Measurements from ENCODE around the gene NTNG1. TPM values are rescaled to one million over a fixed set of nuclear protein-coding genes. Genes with fewer than 3 reads are reported as not detected.

Gene NTNG1
- total RNA-seq, 4 donors from 2014 or later: 0.78 to 4.2 (median 2.4) TPM

DNA sequence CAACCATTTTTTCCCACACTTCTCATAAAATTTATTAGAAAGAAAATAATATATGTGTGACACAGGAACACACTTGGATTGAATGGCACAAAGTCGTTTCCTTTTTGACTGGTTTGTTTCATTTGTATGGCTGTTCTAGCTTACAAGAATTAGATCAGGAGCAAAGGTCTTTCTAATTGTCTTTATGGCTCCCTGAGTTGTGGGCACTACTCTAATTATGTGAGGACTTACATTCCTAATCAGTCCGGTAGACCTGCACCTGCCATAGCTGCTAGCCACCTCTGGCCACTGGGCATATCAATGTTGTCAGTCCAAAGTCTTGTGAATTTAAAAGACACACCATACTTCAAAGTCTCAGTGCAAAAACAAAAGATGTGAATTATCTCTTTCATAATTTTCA lies 346.7 kb downstream of the NTNG1 start:
- 82% methylated on average over 2 of the region's 2 CpGs for WGBS
- intact Hi-C loops (cut with DNase I): no loop called here
- H3K9me3 ChIP-seq: no peaks in the 10 kb centered on the region
- no peaks in the 10 kb centered on the region for H3K36me3 ChIP-seq
- no peaks in the 10 kb centered on the region for H3K27me3 ChIP-seq
- no peak for DNase-seq (ENCODE audit: extremely low spot score)
- peaks cover 0 to under 1% (median 0%) of the 10 kb centered on the region in 4 donors for H3K4me1 ChIP-seq
- no peak overlapping the region for H3K27ac ChIP-seq (replicated peaks in 1 of 4)
- no peak overlapping the region for H3K4me3 ChIP-seq
- TF ChIP-seq POLR2A (IDR thresholded peaks at IDR 0.05; ENCODE audit: low read depth) (no peak), EP300 (IDR thresholded peaks at IDR 0.05) (no peak), POLR2AphosphoS5 (IDR thresholded peaks at IDR 0.05) (no peak)
- TF ChIP-seq, protein P1, sequence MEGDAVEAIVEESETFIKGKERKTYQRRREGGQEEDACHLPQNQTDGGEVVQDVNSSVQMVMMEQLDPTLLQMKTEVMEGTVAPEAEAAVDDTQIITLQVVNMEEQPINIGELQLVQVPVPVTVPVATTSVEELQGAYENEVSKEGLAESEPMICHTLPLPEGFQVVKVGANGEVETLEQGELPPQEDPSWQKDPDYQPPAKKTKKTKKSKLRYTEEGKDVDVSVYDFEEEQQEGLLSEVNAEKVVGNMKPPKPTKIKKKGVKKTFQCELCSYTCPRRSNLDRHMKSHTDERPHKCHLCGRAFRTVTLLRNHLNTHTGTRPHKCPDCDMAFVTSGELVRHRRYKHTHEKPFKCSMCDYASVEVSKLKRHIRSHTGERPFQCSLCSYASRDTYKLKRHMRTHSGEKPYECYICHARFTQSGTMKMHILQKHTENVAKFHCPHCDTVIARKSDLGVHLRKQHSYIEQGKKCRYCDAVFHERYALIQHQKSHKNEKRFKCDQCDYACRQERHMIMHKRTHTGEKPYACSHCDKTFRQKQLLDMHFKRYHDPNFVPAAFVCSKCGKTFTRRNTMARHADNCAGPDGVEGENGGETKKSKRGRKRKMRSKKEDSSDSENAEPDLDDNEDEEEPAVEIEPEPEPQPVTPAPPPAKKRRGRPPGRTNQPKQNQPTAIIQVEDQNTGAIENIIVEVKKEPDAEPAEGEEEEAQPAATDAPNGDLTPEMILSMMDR (IDR thresholded peaks at IDR 0.05): no peak

DNA sequence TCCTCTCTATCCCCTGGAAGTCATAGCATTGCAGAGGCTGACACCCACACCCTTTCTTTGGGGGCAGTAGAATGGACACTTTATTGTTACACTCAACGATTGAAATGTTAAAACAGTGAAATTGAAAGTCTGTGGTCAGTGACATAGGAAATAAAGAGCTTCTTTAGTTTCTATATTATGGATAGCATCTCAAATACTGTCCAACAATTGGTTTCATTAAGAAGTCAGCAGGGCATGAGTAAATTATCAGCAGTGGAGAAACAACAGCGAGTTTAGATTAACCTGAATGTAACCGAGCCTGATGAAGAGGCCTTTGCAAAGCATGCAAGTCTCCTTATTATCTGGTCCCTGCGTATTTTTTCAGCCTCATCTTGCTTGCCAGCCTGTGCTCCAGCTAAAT lies 350.7 kb downstream of the NTNG1 start:
- Histone ChIP-seq H3K4me1 (peaks cover 0 to 3% (median 0%) of the 10 kb centered on the region in 4 donors), H3K36me3 (no peaks in the 10 kb centered on the region), H3K27ac (replicated peaks in 1 of 4) (no peak overlapping the region), H3K4me3 (no peak overlapping the region), H3K9me3 (no peaks in the 10 kb centered on the region), H3K27me3 (no peaks in the 10 kb centered on the region)
- TF ChIP-seq POLR2AphosphoS5 (IDR thresholded peaks at IDR 0.05) (no peak), EP300 (IDR thresholded peaks at IDR 0.05) (no peak), POLR2A (IDR thresholded peaks at IDR 0.05; ENCODE audit: low read depth) (no peak)
- TF ChIP-seq, protein P1 (IDR thresholded peaks at IDR 0.05): no peak
- DNase-seq (ENCODE audit: extremely low spot score): no peak
- 82% methylated on average over 4 of the region's 4 CpGs for WGBS
- intact Hi-C loops (cut with DNase I): no loop called here

DNA sequence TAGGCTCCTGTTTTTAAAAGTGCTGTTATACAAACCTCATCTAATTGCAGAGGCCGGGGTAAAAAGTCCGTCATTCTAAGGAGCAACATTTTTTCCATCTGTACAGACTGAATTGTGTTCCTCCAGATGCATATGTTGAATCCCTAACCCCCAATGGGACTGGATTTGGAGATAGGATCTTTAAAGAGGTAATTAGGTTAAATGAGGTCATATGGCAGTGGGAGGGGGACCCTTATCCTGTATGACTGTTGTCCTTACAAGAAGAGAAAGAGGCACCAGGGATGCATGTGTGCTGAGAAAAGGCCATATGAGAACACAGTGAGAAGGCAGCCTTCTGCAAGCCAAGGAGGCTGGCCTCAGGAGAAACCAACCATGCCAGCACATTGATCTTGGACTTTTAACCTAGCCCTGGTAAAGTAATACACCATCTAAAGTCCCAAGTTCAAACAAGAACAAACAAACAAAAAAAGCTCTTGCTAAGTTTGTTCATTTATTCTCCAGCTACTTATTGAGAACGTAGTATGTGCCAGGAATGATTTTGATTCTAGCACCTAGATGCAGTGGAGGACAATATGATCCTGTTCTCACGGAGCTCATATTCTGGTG lies 352.4 kb downstream of the NTNG1 start:
- Histone ChIP-seq H3K36me3 (no peaks in the 10 kb centered on the region), H3K4me1 (peaks cover 0 to 3% (median 0%) of the 10 kb centered on the region in 4 donors), H3K9me3 (no peaks in the 10 kb centered on the region), H3K27ac (replicated peaks in 1 of 4) (no peak overlapping the region), H3K4me3 (no peak overlapping the region), H3K27me3 (no peaks in the 10 kb centered on the region)
- 96% methylated on average over 4 of the region's 4 CpGs for whole genome bisulfite sequencing
- no peak for DNase-seq (ENCODE audit: extremely low spot score)
- TF ChIP-seq POLR2AphosphoS5 (IDR thresholded peaks at IDR 0.05) (no peak), EP300 (IDR thresholded peaks at IDR 0.05) (no peak), POLR2A (IDR thresholded peaks at IDR 0.05; ENCODE audit: low read depth) (no peak)
- TF ChIP-seq, protein P1 (IDR thresholded peaks at IDR 0.05): no peak
- intact Hi-C loops (cut with DNase I): no loop called here

DNA sequence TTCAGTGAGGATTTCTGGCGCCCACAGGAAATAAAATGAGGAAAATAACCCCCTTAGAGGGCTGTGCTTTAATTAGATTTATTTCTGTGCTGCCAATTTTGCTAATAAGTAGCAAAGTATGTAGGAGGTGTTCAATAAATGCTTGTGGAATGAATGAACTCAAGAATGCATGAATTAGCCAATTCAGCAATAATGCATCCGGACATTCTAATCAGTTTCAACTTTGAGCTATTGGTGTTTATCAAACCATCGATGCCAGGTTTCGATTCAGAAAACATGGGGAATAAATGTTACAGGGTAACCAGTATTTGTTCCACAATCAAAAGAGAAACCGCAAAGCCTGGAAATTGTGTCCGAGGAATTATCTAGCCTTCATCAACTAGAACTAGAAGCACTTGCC lies 353.2 kb downstream of the NTNG1 start:
- no peak overlapping the region for H3K4me3 ChIP-seq
- no peaks in the 10 kb centered on the region for H3K36me3 ChIP-seq
- H3K27me3 ChIP-seq: no peaks in the 10 kb centered on the region
- H3K9me3 ChIP-seq: no peaks in the 10 kb centered on the region
- DNase-seq (ENCODE audit: extremely low spot score): no peak
- 94% methylated on average over 6 of the region's 6 CpGs for WGBS
- H3K4me1 ChIP-seq: peaks cover 0 to 3% (median 0%) of the 10 kb centered on the region in 4 donors
- no peak overlapping the region for H3K27ac ChIP-seq (replicated peaks in 1 of 4)
- TF ChIP-seq POLR2AphosphoS5 (IDR thresholded peaks at IDR 0.05) (no peak), EP300 (IDR thresholded peaks at IDR 0.05) (no peak), POLR2A (IDR thresholded peaks at IDR 0.05; ENCODE audit: low read depth) (no peak)
- TF ChIP-seq, protein P1 (IDR thresholded peaks at IDR 0.05): no peak
- intact Hi-C loops (cut with DNase I): no loop called here

DNA sequence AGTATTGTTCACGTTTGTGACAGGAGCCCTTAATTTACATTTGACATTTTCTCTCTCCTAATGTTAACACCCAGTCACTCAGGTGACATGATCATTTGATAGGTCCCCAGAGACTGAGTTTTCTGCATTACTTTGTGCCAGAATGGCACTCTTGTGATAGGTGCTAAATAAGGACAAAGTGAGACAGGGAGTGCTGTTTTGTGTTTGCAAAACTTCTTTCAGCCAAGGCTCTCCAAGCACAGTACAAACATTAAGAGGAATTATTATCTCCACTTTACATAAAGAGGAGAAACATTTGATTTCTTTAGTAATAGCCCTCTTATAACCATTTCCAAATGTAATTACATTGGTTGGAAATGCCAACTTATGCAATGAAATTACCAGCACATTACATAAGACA lies 355.2 kb downstream of the NTNG1 start:
- Histone ChIP-seq H3K36me3 (no peaks in the 10 kb centered on the region), H3K27ac (replicated peaks in 1 of 4) (no peak overlapping the region), H3K9me3 (no peaks in the 10 kb centered on the region), H3K27me3 (no peaks in the 10 kb centered on the region), H3K4me1 (peaks cover 0 to 3% (median 0%) of the 10 kb centered on the region in 4 donors), H3K4me3 (no peak overlapping the region)
- TF ChIP-seq, protein P1 (IDR thresholded peaks at IDR 0.05): no peak
- TF ChIP-seq EP300 (IDR thresholded peaks at IDR 0.05): no peak
- no peak for TF ChIP-seq POLR2AphosphoS5 (IDR thresholded peaks at IDR 0.05)
- TF ChIP-seq POLR2A (IDR thresholded peaks at IDR 0.05; ENCODE audit: low read depth): no peak
- no peak for DNase-seq (ENCODE audit: extremely low spot score)
- intact Hi-C loops (cut with DNase I): no loop called here
- 42% methylated on average over 1 of the region's 1 CpG for WGBS

Data from esophagus muscularis mucosa (tissue), 4 donors.